Panc1 (cell line): ENCODE results near the gene CFAP221. TPM values are rescaled to one million over a fixed set of nuclear protein-coding genes. Genes with fewer than 3 reads are reported as not detected.

Experiments used
- ATAC-seq: fragments of 200-7000 bp; cut with Tn5 transposase; 2 replicates; pipeline ENCODE4 v1.9.1; 2020; ENCODE audit warnings: mild to moderate bottlenecking, moderate library complexity
- BruUV-seq: library from RNA; stranded (reverse); fragments of 400-500 nt; replicated peaks from 2 replicates; lab custom pipeline; 2021; lab: Mats Ljungman, UMichigan
- CTCF ChIA-PET: fragments of 300-600 bp; sonication (Branson Sonifier 250); formaldehyde crosslinking; loops from one replicate; lab custom pipeline; 2022; ENCODE audit warnings: antibody characterized with exemption; lab: Charles Lee
- POLR2A ChIA-PET: fragments of 300-600 bp; sonication (Branson Sonifier 250); formaldehyde crosslinking; loops from one replicate; lab custom pipeline; 2022; ENCODE audit warnings: antibody characterized with exemption; lab: Charles Lee
- DNase-seq: peaks from one replicate; pipeline ENCODE4 v3.0.0-alpha.2; 2010; ENCODE audit warnings: low read depth, low spot score
- H3K27ac ChIP-seq: 2 replicates; pipeline ENCODE4 v1.5.1; 2011; ENCODE audit warnings: mild to moderate bottlenecking, low read length, inconsistent platforms
- H3K27me3 ChIP-seq: fragments of 200-500 bp; sonication (Bioruptor generic); 2 replicates; pipeline ENCODE4 v1.6.0; 2014; ENCODE audit warnings: low read length, inconsistent platforms; ENCODE audit not compliant: control insufficient read depth, insufficient read depth
- H3K36me3 ChIP-seq: fragments of 200-500 bp; sonication (Bioruptor generic); 2 replicates; pipeline ENCODE4 v1.5.1; 2014; ENCODE audit warnings: inconsistent platforms, mild to moderate bottlenecking, low read length, moderate library complexity; ENCODE audit not compliant: control insufficient read depth, insufficient read depth
- H3K4me1 ChIP-seq: 2 replicates; pipeline ENCODE4 v1.5.1; 2011; ENCODE audit warnings: inconsistent platforms, mild to moderate bottlenecking, low read length, moderate library complexity; ENCODE audit not compliant: control insufficient read depth, insufficient read depth
- H3K4me3 ChIP-seq, 2 experiments: 2 replicates each; pipeline ENCODE4 v1.5.1; 2011 to 2012; ENCODE audit warnings: low read depth in 2 of 2, low read length in 2 of 2, mild to moderate bottlenecking in 2 of 2, inconsistent platforms in 1 of 2, moderate library complexity in 1 of 2
- H3K9me3 ChIP-seq: fragments of 200-500 bp; sonication (Bioruptor generic); 2 replicates; pipeline ENCODE4 v1.5.1; 2014; ENCODE audit warnings: low read depth, mild to moderate bottlenecking, inconsistent platforms, low read length, moderate library complexity; ENCODE audit not compliant: control insufficient read depth, insufficient read depth
- CTCF ChIP-seq: fragments of 450-650 bp; IDR thresholded peaks from 2 replicates; pipeline ENCODE4 v1.5.1; 2017; ENCODE audit warnings: mild to moderate bottlenecking
- POLR2AphosphoS5 ChIP-seq: IDR thresholded peaks from 2 replicates; pipeline ENCODE4 v1.6.1; 2012; ENCODE audit warnings: mild to moderate bottlenecking, low read depth, low read length, moderate library complexity
- REST ChIP-seq, 2 experiments: IDR thresholded peaks; 2 replicates each; pipeline ENCODE4 v1.6.1; 2011 to 2012; ENCODE audit warnings: low read depth in 2 of 2, control low read depth in 1 of 2, low read length in 1 of 2, mild to moderate bottlenecking in 1 of 2, moderate library complexity in 1 of 2; ENCODE audit not compliant: insufficient read depth in 1 of 2
- SIN3A ChIP-seq: IDR thresholded peaks from 2 replicates; pipeline ENCODE4 v1.6.1; 2012; ENCODE audit warnings: low read depth, mild to moderate bottlenecking, low read length, moderate library complexity, borderline replicate concordance; ENCODE audit not compliant: insufficient read depth
- in situ Hi-C: cut with HindIII; loops from 2 replicates; pipeline ENCODE4 v1.10.0; 2016; ENCODE audit warnings: low sequenced_read_pairs, low pct_unique_long_range_greater_than_20kb
- intact Hi-C: fragments of 100-400 bp; cut with micrococcal nuclease; formaldehyde crosslinking; loops from one replicate; pipeline ENCODE4 v1.10.0; 2022; ENCODE audit not compliant: unreplicated experiment
- total RNA-seq: library from RNA; stranded (reverse); gene quantifications from one replicate; pipeline ENCODE4 v1.2.1, GENCODE V29; 2021; ENCODE audit not compliant: unreplicated experiment

CFAP221 gene
- total RNA-seq, 1 experiment from 2014 or later, result not detected

DNA sequence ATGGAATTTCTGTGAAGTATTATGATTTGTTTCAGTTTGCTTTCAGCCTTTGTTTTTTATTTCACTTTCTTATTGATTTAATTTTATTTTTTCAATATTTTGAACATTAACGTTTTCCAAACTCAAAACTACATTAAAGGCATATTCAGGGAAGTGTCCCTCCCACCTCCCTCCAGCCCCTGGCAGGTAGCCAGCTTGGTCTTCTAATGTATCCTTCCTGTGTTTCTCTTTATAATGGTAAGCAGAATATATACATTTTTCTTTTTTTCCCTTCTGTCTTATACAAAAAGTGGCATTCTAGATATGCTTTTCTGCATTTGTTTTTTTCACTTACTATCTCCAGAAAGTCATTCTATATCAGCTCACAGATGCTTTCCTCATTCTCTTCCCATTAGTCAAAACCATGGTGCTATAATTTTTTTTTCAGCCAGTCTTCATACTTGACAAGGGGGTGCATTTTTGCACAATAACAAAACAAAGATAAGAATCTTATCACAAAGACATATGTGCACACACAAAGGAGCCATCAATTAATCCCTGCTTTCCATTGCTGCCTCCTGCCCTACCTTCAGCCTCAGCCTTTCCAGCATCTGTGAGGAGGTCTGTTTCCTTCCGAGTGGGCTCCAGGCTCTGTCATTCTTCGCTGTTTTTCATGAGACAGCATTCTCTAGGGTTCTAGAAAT, 101.1 kb downstream of the CFAP221 start:
- Histone ChIP-seq H3K9me3 (no peaks in the 10 kb centered on the region), H3K27me3 (0 out of 2 replicates have a peak, but pooled peaks cover 2% of the 10 kb centered on the region), H3K36me3 (no peaks in the 10 kb centered on the region), H3K4me3 (no peak overlapping the region), H3K4me1 (no peaks in the 10 kb centered on the region), H3K27ac (no peak overlapping the region)
- CTCF ChIA-PET, result no interaction called here
- no TSS peak for BruUV-seq
- intact Hi-C loops (no loop called here), in situ Hi-C loops (no loop called here)
- ATAC-seq, result no peak
- no peak for DNase-seq
- TF ChIP-seq CTCF (no peak), SIN3A (no peak), POLR2AphosphoS5 (no peak), REST (IDR thresholded peaks at IDR 0.05; ENCODE audit: insufficient read depth in 1 of 2, low read depth in 2 of 2, low read length in 1 of 2) (no peak)
- POLR2A ChIA-PET, result interaction anchor here (0.5 kb wide), 1 partner anchor 301 kb away, joined by 3 read pairs; no protein-coding TSS in a partner anchor

DNA sequence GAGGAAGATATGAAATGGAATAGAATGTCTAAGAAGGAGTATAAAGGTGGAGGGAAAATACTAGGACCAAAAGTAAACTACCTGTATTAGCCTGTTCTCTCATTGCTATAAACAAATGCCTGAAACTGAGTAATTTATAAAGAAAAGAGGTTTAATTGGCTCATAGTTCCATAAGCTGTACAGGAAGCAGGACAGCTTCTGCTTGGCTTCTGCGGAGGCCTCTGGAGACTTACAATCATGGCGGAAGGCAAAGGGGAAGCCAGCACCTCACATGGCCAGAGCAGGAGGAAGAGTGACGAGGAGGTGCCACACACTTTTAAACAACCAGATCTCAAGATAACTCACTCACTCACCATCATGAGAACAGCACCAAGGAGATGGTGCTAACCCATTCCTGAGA, 101.9 kb downstream of the CFAP221 start:
- CTCF ChIA-PET, result no interaction called here
- BruUV-seq, result no TSS peak
- POLR2A ChIA-PET, result interaction anchor here (0.9 kb wide), 1 partner anchor 132 kb away, joined by 4 read pairs; no protein-coding TSS in a partner anchor
- Histone ChIP-seq H3K27me3 (0 out of 2 replicates have a peak, but pooled peaks cover 2% of the 10 kb centered on the region), H3K9me3 (no peaks in the 10 kb centered on the region), H3K4me1 (no peaks in the 10 kb centered on the region), H3K4me3 (no peak overlapping the region), H3K36me3 (no peaks in the 10 kb centered on the region), H3K27ac (no peak overlapping the region)
- ATAC-seq, result no peak
- intact Hi-C loops (no loop called here), in situ Hi-C loops (no loop called here)
- no peak for TF ChIP-seq CTCF
- no peak for DNase-seq
